ENCODE results near the gene FOXE3. TPM values are rescaled to one million over a fixed set of nuclear protein-coding genes. Genes with fewer than 3 reads are reported as not detected.

The FOXE3 gene
- total RNA-seq, 1 experiment from 2014 or later, result not detected

DNA sequence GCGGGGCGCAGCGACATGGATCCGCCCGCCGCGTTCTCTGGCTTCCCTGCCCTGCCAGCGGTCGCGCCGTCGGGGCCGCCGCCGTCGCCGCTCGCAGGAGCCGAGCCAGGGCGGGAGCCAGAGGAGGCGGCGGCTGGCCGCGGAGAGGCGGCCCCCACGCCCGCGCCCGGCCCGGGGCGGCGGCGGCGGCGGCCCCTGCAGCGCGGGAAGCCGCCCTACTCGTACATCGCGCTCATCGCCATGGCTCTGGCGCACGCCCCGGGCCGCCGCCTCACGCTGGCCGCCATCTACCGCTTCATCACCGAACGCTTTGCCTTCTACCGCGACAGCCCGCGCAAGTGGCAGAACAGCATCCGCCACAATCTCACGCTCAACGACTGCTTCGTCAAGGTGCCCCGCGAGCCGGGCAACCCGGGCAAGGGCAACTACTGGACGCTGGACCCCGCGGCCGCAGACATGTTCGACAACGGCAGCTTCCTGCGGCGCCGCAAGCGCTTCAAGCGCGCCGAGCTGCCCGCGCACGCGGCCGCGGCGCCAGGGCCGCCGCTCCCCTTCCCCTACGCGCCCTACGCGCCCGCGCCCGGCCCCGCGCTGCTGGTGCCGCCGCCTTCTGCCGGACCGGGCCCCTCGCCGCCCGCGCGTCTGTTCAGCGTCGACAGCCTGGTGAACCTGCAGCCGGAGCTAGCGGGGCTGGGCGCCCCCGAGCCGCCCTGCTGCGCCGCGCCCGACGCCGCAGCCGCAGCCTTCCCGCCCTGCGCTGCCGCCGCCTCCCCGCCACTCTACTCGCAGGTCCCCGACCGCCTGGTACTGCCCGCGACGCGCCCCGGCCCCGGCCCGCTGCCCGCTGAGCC, 459 bp downstream of the FOXE3 start:
- no peak for ATAC-seq
- H3K79me2 ChIP-seq (ENCODE audit: low read length), result no peaks in the 10 kb centered on the region
- no peak overlapping the region for H3K4me3 ChIP-seq (ENCODE audit: low read length)
- H3K27me3 ChIP-seq (ENCODE audit: low read length), result no peaks in the 10 kb centered on the region
- no peak overlapping the region for H2AFZ ChIP-seq (ENCODE audit: low read length)
- ChIA-PET CTCF (no interaction called here), POLR2A (ENCODE audit: unreplicated experiment) (no interaction called here)
- no peaks in the 10 kb centered on the region for H3K36me3 ChIP-seq (ENCODE audit: low read depth, low read length)
- H3K9me3 ChIP-seq (ENCODE audit: low read length), result no peaks in the 10 kb centered on the region
- intact Hi-C loops (cut with micrococcal nuclease), result no loop called here
- no peaks in the 10 kb centered on the region for H3K4me1 ChIP-seq (ENCODE audit: insufficient read depth, low read length)
- DNase-seq, result no peak
- H3K9ac ChIP-seq (ENCODE audit: low read length), result no peak overlapping the region
- no peak for TF ChIP-seq EZH2phosphoT487 (IDR thresholded peaks at IDR 0.05; ENCODE audit: borderline replicate concordance, low read length)
- TF ChIP-seq, protein P1, sequence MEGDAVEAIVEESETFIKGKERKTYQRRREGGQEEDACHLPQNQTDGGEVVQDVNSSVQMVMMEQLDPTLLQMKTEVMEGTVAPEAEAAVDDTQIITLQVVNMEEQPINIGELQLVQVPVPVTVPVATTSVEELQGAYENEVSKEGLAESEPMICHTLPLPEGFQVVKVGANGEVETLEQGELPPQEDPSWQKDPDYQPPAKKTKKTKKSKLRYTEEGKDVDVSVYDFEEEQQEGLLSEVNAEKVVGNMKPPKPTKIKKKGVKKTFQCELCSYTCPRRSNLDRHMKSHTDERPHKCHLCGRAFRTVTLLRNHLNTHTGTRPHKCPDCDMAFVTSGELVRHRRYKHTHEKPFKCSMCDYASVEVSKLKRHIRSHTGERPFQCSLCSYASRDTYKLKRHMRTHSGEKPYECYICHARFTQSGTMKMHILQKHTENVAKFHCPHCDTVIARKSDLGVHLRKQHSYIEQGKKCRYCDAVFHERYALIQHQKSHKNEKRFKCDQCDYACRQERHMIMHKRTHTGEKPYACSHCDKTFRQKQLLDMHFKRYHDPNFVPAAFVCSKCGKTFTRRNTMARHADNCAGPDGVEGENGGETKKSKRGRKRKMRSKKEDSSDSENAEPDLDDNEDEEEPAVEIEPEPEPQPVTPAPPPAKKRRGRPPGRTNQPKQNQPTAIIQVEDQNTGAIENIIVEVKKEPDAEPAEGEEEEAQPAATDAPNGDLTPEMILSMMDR (conservative IDR thresholded peaks at IDR 0.05; ENCODE audit: low read depth, low read length), result no peak
- no peak for TF ChIP-seq EZH2 (IDR thresholded peaks at IDR 0.05; ENCODE audit: low read length, unreplicated experiment)
- H3K9me2 ChIP-seq (replicated peaks; ENCODE audit: low read length), result no peaks in the 10 kb centered on the region
- H3K27ac ChIP-seq (ENCODE audit: low read length), result no peak overlapping the region
- no TSS peak for BruUV-seq (replicated peaks)
- H3F3A ChIP-seq (ENCODE audit: low read length, unreplicated experiment), result no peaks in the 10 kb centered on the region
- H4K20me1 ChIP-seq (ENCODE audit: low read length), result no peaks in the 10 kb centered on the region
- H3K4me2 ChIP-seq (ENCODE audit: low read length), result no peak overlapping the region

DNA sequence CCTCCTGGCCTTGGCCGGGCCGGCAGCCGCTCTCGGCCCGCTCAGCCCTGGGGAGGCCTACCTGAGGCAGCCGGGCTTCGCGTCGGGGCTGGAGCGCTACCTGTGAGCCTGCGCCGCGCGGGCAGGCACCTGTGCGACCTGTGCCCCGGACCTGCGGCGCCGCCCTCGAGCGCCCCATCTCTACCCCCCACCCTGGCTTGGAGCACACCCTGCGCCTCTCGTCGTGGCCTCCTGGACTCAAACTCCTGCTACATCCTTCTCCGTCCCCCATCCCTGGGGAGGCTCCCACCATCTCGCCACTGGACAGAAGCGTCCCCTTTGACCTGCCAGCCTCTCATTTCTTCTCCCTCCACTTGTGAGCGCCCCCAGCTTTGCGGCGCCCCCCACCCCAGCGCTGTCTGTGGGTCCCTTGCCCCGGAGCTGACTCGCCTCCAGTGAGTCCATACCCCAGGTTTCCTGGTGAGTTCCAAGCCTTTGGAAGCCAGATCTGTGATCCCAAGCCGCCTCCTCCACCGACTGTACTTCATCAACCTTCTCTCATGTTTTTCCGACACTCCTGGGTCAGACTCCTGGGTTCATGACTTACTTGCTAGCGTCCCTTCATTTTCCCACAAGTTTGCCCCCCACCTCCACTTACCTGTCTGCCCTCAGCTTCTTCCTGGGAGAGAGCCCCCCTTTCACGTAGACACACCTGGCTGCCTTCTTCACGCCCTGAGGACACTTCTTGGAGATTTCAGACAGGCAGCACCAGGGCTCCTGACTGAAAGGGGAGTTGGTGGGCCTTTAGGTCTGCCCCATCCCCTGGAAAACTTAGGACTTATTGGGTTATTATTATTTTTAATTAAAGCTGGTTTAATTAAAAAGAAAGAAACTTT, 1.3 kb downstream of the FOXE3 start:
- Histone ChIP-seq H3K9me3 (ENCODE audit: low read length) (no peaks in the 10 kb centered on the region), H3K9ac (ENCODE audit: low read length) (no peak overlapping the region), H3K27ac (ENCODE audit: low read length) (no peak overlapping the region), H3F3A (ENCODE audit: low read length, unreplicated experiment) (no peaks in the 10 kb centered on the region), H3K4me3 (ENCODE audit: low read length) (no peak overlapping the region), H3K4me1 (ENCODE audit: insufficient read depth, low read length) (no peaks in the 10 kb centered on the region), H2AFZ (ENCODE audit: low read length) (no peak overlapping the region), H3K79me2 (ENCODE audit: low read length) (no peaks in the 10 kb centered on the region), H3K36me3 (ENCODE audit: low read depth, low read length) (no peaks in the 10 kb centered on the region), H3K27me3 (ENCODE audit: low read length) (no peaks in the 10 kb centered on the region), H4K20me1 (ENCODE audit: low read length) (no peaks in the 10 kb centered on the region), H3K9me2 (replicated peaks; ENCODE audit: low read length) (no peaks in the 10 kb centered on the region), H3K4me2 (ENCODE audit: low read length) (no peak overlapping the region)
- ATAC-seq (no peak), DNase-seq (no peak)
- TF ChIP-seq, protein P1 (conservative IDR thresholded peaks at IDR 0.05; ENCODE audit: low read depth, low read length), result no peak
- TF ChIP-seq EZH2phosphoT487 (IDR thresholded peaks at IDR 0.05; ENCODE audit: borderline replicate concordance, low read length) (no peak), EZH2 (IDR thresholded peaks at IDR 0.05; ENCODE audit: low read length, unreplicated experiment) (no peak)
- intact Hi-C loops (cut with micrococcal nuclease), result no loop called here
- ChIA-PET POLR2A (ENCODE audit: unreplicated experiment) (no interaction called here), CTCF (no interaction called here)
- BruUV-seq (replicated peaks), result no TSS peak

Data from PC-3 (cell line).